ENCODE data around the gene CXCL12. TPM values are rescaled to one million over a fixed set of nuclear protein-coding genes. Genes with fewer than 3 reads are reported as not detected.

The CXCL12 gene
- polyA plus RNA-seq, 1 of the 3 experiments (the other 2 are of a cell fraction): 4.7 TPM

DNA sequence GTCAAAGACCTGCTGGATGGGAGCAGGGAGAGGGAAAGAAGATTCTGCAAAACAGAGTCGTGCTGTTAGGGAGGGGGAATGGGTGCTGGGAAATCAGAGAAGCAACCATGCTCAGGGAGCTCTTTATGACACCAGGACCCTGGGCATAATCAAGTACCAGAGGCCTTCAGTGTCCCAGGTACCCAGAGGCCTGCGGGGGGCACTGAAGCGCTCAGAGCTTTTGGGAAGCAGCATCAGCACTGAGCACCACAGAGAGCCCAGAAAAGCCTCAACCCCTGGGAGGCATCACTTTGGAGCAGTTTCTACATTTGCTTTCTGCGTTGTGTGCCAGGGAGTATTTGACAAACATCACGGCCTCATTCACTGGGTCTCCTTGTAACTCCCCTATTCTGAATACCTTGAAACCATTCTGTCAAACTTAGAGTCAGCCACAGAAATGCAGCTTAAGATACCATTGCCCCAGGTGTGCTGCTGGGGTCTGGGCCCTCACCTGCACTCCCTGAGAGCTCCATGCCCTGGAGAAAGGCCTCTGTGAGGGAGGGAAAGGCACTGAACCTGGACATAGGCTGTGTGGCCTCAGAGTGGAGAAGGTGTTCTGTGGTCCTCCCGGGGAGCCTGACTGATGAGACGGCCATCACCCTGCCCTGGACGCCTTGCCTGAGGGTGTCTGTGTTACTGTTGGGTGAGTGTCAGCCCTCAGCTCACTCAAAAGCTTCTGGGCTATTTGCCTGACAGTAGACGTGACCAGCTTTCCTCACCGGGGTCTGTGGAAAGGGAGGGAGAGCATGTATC lies 37.1 kb downstream of the CXCL12 start:
- H3K27ac ChIP-seq (ENCODE audit: low read depth in 2 of 2, low read length in 1 of 2): no peak overlapping the region
- H3K9me2 ChIP-seq: no peaks in the 10 kb centered on the region
- ChIA-PET POLR2A (no interaction called here), CTCF (interaction anchor here (1.4 to 1.5 kb wide), 2 partner anchors 10 to 37 kb away, joined by 4 to 6 read pairs; no protein-coding TSS in a partner anchor)
- H3K4me3 ChIP-seq (ENCODE audit: low read depth in 2 of 2, low read length in 1 of 2): no peak overlapping the region
- no peak overlapping the region for H2AFZ ChIP-seq (ENCODE audit: low read depth)
- H3K9me3 ChIP-seq: no peaks in the 10 kb centered on the region
- no peaks in the 10 kb centered on the region; a peak in 1 of 4 replicates for H3K4me1 ChIP-seq (ENCODE audit: control insufficient read depth in 1 of 2, insufficient read depth in 2 of 2, low read depth in 1 of 2, low read length in 1 of 2)
- no peak overlapping the region for H3K9ac ChIP-seq
- no peaks in the 10 kb centered on the region for H3K36me3 ChIP-seq (replicated peaks in 1 of 2; ENCODE audit: control insufficient read depth in 1 of 2, insufficient read depth in 2 of 2, low read length in 1 of 2)
- no peaks in the 10 kb centered on the region for H3K79me2 ChIP-seq (ENCODE audit: insufficient read depth)
- no peak for DNase-seq
- H3F3A ChIP-seq (replicated peaks; ENCODE audit: insufficient read depth): no peaks in the 10 kb centered on the region
- no peak for TF ChIP-seq TAF1 (IDR thresholded peaks at IDR 0.05; ENCODE audit: borderline replicate concordance, low read depth, low read length)
- TF ChIP-seq, protein P1, sequence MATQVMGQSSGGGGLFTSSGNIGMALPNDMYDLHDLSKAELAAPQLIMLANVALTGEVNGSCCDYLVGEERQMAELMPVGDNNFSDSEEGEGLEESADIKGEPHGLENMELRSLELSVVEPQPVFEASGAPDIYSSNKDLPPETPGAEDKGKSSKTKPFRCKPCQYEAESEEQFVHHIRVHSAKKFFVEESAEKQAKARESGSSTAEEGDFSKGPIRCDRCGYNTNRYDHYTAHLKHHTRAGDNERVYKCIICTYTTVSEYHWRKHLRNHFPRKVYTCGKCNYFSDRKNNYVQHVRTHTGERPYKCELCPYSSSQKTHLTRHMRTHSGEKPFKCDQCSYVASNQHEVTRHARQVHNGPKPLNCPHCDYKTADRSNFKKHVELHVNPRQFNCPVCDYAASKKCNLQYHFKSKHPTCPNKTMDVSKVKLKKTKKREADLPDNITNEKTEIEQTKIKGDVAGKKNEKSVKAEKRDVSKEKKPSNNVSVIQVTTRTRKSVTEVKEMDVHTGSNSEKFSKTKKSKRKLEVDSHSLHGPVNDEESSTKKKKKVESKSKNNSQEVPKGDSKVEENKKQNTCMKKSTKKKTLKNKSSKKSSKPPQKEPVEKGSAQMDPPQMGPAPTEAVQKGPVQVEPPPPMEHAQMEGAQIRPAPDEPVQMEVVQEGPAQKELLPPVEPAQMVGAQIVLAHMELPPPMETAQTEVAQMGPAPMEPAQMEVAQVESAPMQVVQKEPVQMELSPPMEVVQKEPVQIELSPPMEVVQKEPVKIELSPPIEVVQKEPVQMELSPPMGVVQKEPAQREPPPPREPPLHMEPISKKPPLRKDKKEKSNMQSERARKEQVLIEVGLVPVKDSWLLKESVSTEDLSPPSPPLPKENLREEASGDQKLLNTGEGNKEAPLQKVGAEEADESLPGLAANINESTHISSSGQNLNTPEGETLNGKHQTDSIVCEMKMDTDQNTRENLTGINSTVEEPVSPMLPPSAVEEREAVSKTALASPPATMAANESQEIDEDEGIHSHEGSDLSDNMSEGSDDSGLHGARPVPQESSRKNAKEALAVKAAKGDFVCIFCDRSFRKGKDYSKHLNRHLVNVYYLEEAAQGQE (IDR thresholded peaks at IDR 0.05; ENCODE audit: low read depth, low read length): no peak
- TF ChIP-seq, protein P2, sequence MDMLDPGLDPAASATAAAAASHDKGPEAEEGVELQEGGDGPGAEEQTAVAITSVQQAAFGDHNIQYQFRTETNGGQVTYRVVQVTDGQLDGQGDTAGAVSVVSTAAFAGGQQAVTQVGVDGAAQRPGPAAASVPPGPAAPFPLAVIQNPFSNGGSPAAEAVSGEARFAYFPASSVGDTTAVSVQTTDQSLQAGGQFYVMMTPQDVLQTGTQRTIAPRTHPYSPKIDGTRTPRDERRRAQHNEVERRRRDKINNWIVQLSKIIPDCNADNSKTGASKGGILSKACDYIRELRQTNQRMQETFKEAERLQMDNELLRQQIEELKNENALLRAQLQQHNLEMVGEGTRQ (IDR thresholded peaks at IDR 0.05; ENCODE audit: borderline replicate concordance, low read depth, low read length): no peak
- no peak for TF ChIP-seq FOXJ3 (CRISPR knock-in tag; IDR thresholded peaks at IDR 0.05)
- TF ChIP-seq GATA2 (CRISPR knock-in tag; IDR thresholded peaks at IDR 0.05): no peak
- no peak for TF ChIP-seq RFX5 (IDR thresholded peaks at IDR 0.05; ENCODE audit: low read length)
- no peak for TF ChIP-seq JUND (IDR thresholded peaks at IDR 0.05)
- TF ChIP-seq GABPA (IDR thresholded peaks at IDR 0.05; ENCODE audit: low read depth): no peak
- TF ChIP-seq POLR2AphosphoS5 (IDR thresholded peaks at IDR 0.05; ENCODE audit: low read depth, low read length): no peak
- TF ChIP-seq, protein P3, sequence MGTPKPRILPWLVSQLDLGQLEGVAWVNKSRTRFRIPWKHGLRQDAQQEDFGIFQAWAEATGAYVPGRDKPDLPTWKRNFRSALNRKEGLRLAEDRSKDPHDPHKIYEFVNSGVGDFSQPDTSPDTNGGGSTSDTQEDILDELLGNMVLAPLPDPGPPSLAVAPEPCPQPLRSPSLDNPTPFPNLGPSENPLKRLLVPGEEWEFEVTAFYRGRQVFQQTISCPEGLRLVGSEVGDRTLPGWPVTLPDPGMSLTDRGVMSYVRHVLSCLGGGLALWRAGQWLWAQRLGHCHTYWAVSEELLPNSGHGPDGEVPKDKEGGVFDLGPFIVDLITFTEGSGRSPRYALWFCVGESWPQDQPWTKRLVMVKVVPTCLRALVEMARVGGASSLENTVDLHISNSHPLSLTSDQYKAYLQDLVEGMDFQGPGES (IDR thresholded peaks at IDR 0.05; ENCODE audit: low read depth, low read length): no peak
- TF ChIP-seq SMC3 (IDR thresholded peaks at IDR 0.05; ENCODE audit: low read depth, low read length): no peak
- no peak overlapping the region for H3K4me2 ChIP-seq
- H3K27me3 ChIP-seq (ENCODE audit: insufficient read depth): no peaks in the 10 kb centered on the region
- 29% methylated on average over 10 of the region's 10 CpGs for WGBS (ENCODE audit: low lambda C conversion rate)
- no peaks in the 10 kb centered on the region for H4K20me1 ChIP-seq (ENCODE audit: insufficient read depth)
